Right lobe of liver (tissue), 6 donors: ENCODE results near the gene ARMC3. TPM values are rescaled to one million over a fixed set of nuclear protein-coding genes. Genes with fewer than 3 reads are reported as not detected.

Experiments used
- ATAC-seq, 4 donors: fragments of 200-7000 bp; cut with Tn5 transposase; one replicate each; pipeline ENCODE4 v1.9.1; 2020; ENCODE audit warnings: mild to moderate bottlenecking in 4 of 4, moderate library complexity in 4 of 4
- DNase-seq, 3 donors: peaks; one replicate each; pipeline ENCODE4 v3.0.0-alpha.2; 2020
- H3K27ac ChIP-seq, 3 donors: fragments of 200-600 bp; one replicate each; pipeline ENCODE4 v1.8.0; 2022
- H3K27me3 ChIP-seq, 2 donors: fragments of 200-600 bp; one replicate each; pipeline ENCODE4 v1.8.0; 2022
- H3K36me3 ChIP-seq, 4 donors: fragments of 200-600 bp; sonication (generic) in 1 of 4; one replicate each; pipeline versions ENCODE4 v1.5.1 to v1.8.0; 2017 to 2022; ENCODE audit warnings: control low read depth in 1 of 4
- H3K4me1 ChIP-seq, 4 donors: fragments of 200-600 bp; sonication (generic) in 1 of 4; one replicate each; pipeline versions ENCODE4 v1.5.1 to v1.8.0; 2017 to 2022; ENCODE audit warnings: control low read depth in 1 of 4
- H3K4me3 ChIP-seq, 3 donors: fragments of 200-600 bp; one replicate each; pipeline ENCODE4 v1.8.0; 2022
- H3K9me3 ChIP-seq, 4 donors: fragments of 200-600 bp; sonication (generic) in 1 of 4; one replicate each; pipeline versions ENCODE4 v1.5.1 to v1.8.0; 2017 to 2022; ENCODE audit warnings: control low read depth in 1 of 4
- CTCF ChIP-seq, 4 donors: fragments of 200-600 bp in 3 of 4; fragments of 450-650 bp in 1 of 4; IDR thresholded peaks; one replicate each; pipeline versions ENCODE4 v1.5.1 to v1.8.0; 2016 to 2022; ENCODE audit warnings: antibody characterized with exemption in 4 of 4, mild to moderate bottlenecking in 2 of 4
- POLR2A ChIP-seq: fragments of 450-650 bp; IDR thresholded peaks from one replicate; pipeline ENCODE4 v1.6.1; 2017; ENCODE audit warnings: antibody characterized with exemption, mild to moderate bottlenecking
- WGBS: methylation state at CpG from one replicate; pipeline ENCODE4 v1.1.6; 2018; ENCODE audit warnings: low coverage, low lambda C conversion rate; ENCODE audit not compliant: insufficient coverage; ENCODE audit errors: missing lambda C conversion rate; 5-methylcytosine and 5-hydroxymethylcytosine counted together
- intact Hi-C, 2 donors: fragments of 100-400 bp; cut with DNase I; formaldehyde crosslinking; loops; one replicate each; pipeline versions ENCODE4 v1.11.2 to v1.14.1; 2022
- total RNA-seq, 6 experiments: library from RNA; depleted of rRNA in 2 of 6; stranded (reverse); fragments of >200 nt in 2 of 6; fragmentation: NEBNext Ultra II Directional in 3 of 6; extraction: Animal tissue kit (Norgen Biotek cat#: 25700) in 3 of 6; gene quantifications; one replicate each; pipeline versions ENCODE4 v1.1.0 to v1.2.4, GENCODE V29; 2016 to 2023
- donor health status: DM: no; HTN: yes; CAD: no.
- donor health status: DM: no; HTN: no; CAD: no.
- donor health status: DM: no; HTN: no; CAD: no.
- donor health status: DM: no; HTN: yes; CAD: no.
- donor health status: DM: no; HTN: yes; CAD: no.

ARMC3 gene
- total RNA-seq, 6 experiments from 2014 or later: not detected

GRCh38 chr10:23051855-23052331, 124.0 kb downstream of the ARMC3 start:
- 77% methylated on average over 5 of the region's 5 CpGs for WGBS
- intact Hi-C loops: no loop called here
- Histone ChIP-seq H3K27me3 (no peaks in the 10 kb centered on the region), H3K4me3 (no peak overlapping the region), H3K4me1 (no peaks in the 10 kb centered on the region), H3K36me3 (no peaks in the 10 kb centered on the region), H3K9me3 (no peaks in the 10 kb centered on the region), H3K27ac (no peak overlapping the region)
- TF ChIP-seq CTCF (IDR thresholded peaks at IDR 0.05) (no peak), POLR2A (no peak)
- DNase-seq (no peak), ATAC-seq (no peak)

GRCh38 chr10:23053036-23053435, 125.2 kb downstream of the ARMC3 start:
- intact Hi-C loops: no loop called here
- TF ChIP-seq CTCF (IDR thresholded peaks at IDR 0.05) (no peak), POLR2A (no peak)
- ATAC-seq: no peak
- DNase-seq: no peak
- Histone ChIP-seq H3K36me3 (no peaks in the 10 kb centered on the region), H3K9me3 (no peaks in the 10 kb centered on the region), H3K4me1 (no peaks in the 10 kb centered on the region), H3K27ac (no peak overlapping the region), H3K27me3 (no peaks in the 10 kb centered on the region), H3K4me3 (no peak overlapping the region)
- 40% methylated on average over 1 of the region's 1 CpG for WGBS

DNA sequence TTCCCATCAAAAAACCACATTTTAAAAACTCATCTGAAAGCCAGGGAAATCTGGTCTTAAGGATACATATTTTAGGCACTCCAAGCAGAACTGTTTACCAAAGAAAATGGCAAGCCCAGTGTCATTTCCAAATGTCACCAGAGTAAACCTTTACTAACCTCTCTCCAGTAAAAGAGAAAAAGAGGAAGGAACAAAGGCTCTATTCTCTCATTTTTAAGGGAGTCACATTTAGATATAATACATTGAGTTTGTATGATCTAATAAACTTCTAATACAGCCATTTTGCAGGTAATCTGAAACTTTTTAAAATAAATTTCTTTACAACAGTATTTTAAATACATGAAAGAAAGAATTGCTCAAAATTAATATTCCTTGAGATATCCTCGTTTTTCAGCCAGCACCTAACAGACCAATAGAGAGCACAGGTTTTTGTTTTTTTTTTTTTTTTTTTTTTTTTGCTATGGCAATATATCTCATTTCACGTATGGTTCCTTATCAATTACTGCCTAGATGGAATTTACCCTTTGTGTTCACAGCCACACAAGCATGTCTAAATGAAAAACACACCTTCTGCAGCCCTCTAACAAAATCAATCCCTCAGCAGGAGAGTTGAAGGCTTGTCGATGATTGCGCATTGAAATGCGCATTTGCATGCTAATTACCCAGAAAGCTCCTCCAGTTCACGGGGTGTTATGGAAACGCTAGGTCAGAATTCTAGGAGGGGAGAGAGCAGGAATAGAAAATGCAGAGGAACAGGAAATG, 127.8 kb downstream of the ARMC3 start:
- no peak overlapping the region for H3K27ac ChIP-seq
- H3K27me3 ChIP-seq: no peaks in the 10 kb centered on the region
- ATAC-seq: no peak
- WGBS: 56% methylated on average over 7 of the region's 7 CpGs
- no peak for TF ChIP-seq POLR2A
- TF ChIP-seq CTCF (IDR thresholded peaks at IDR 0.05): no peak
- no peak for DNase-seq
- H3K4me3 ChIP-seq: no peak overlapping the region
- H3K9me3 ChIP-seq: no peaks in the 10 kb centered on the region
- no peaks in the 10 kb centered on the region for H3K4me1 ChIP-seq
- intact Hi-C loops: no loop called here
- H3K36me3 ChIP-seq: no peaks in the 10 kb centered on the region

- Histone ChIP-seq H3K9me3 (no peaks in the 10 kb centered on the region), H3K4me1 (no peaks in the 10 kb centered on the region), H3K27ac (no peak overlapping the region), H3K36me3 (no peaks in the 10 kb centered on the region), H3K27me3 (no peaks in the 10 kb centered on the region), H3K4me3 (no peak overlapping the region)
- ATAC-seq: no peak
- TF ChIP-seq POLR2A (no peak), CTCF (IDR thresholded peaks at IDR 0.05) (no peak)
- no peak for DNase-seq
- intact Hi-C loops: no loop called here
- WGBS: 71% methylated on average over 3 of the region's 3 CpGs
Observed at GRCh38 chr10:23056186-23056579, 128.3 kb downstream of the ARMC3 start.
